Parathyroid adenoma (tissue), 2 donors: Measurements from ENCODE around the gene FSTL5.

Experiments used
- H2AFZ ChIP-seq: fragments of 300-600 bp; sonication (generic); one replicate; pipeline ENCODE4 v1.7.0; 2017; ENCODE audit warnings: antibody characterized with exemption, mild to moderate bottlenecking
- H3K27ac ChIP-seq: fragments of 300-600 bp; sonication (generic); one replicate; pipeline ENCODE4 v1.7.0; 2017
- H3K27me3 ChIP-seq: fragments of 300-600 bp; sonication (generic); one replicate; pipeline ENCODE4 v1.7.0; 2017; ENCODE audit warnings: low read length; ENCODE audit not compliant: control insufficient read depth, insufficient read depth
- H3K36me3 ChIP-seq: fragments of 300-600 bp; sonication (generic); one replicate; pipeline ENCODE4 v1.7.0; 2017; ENCODE audit warnings: low read length; ENCODE audit not compliant: control insufficient read depth, insufficient read depth
- H3K4me1 ChIP-seq: fragments of 300-600 bp; sonication (generic); one replicate; pipeline ENCODE4 v1.7.0; 2017; ENCODE audit warnings: control low read depth
- H3K4me2 ChIP-seq: fragments of 300-600 bp; sonication (generic); one replicate; pipeline ENCODE4 v1.7.0; 2017; ENCODE audit warnings: low read length
- H3K4me3 ChIP-seq: fragments of 300-600 bp; sonication (generic); one replicate; pipeline ENCODE4 v1.7.0; 2017; ENCODE audit warnings: low read depth, low read length
- H3K79me2 ChIP-seq: fragments of 300-600 bp; sonication (generic); one replicate; pipeline ENCODE4 v1.7.0; 2017; ENCODE audit warnings: control low read depth
- H3K9ac ChIP-seq: fragments of 300-600 bp; sonication (generic); one replicate; pipeline ENCODE4 v1.7.0; 2017; ENCODE audit warnings: mild to moderate bottlenecking
- H3K9me3 ChIP-seq: fragments of 300-600 bp; sonication (generic); one replicate; pipeline ENCODE4 v1.7.0; 2017; ENCODE audit warnings: low read length; ENCODE audit not compliant: control insufficient read depth
- CTCF ChIP-seq: fragments of 300-600 bp; sonication (generic); IDR thresholded peaks from one replicate; pipeline ENCODE4 v1.7.0; 2017; ENCODE audit warnings: antibody characterized with exemption, mild to moderate bottlenecking
- donor health status: primary hyperparathyroidism.

FSTL5 gene

GRCh38 chr4:161704653-161705052 lies 459.1 kb downstream of the FSTL5 start:
- Histone ChIP-seq H3K27me3 (no peaks in the 10 kb centered on the region), H3K4me1 (no peaks in the 10 kb centered on the region), H3K36me3 (no peaks in the 10 kb centered on the region), H2AFZ (no peak overlapping the region), H3K79me2 (no peaks in the 10 kb centered on the region), H3K27ac (no peak overlapping the region), H3K4me2 (no peak overlapping the region), H3K4me3 (no peak overlapping the region), H3K9me3 (no peaks in the 10 kb centered on the region), H3K9ac (no peak overlapping the region)
- no peak for TF ChIP-seq CTCF

- TF ChIP-seq CTCF, result no peak
- Histone ChIP-seq H3K4me1 (no peaks in the 10 kb centered on the region), H3K9ac (no peak overlapping the region)
These were observed 459.8 kb downstream of the FSTL5 start for GRCh38 chr4:161704040-161704439.

GRCh38 chr4:161702287-161702686 lies 461.5 kb downstream of the FSTL5 start:
- no peak overlapping the region for H3K9ac ChIP-seq
- no peak overlapping the region for H3K27ac ChIP-seq
- H3K4me2 ChIP-seq, result no peak overlapping the region
- H3K27me3 ChIP-seq, result no peaks in the 10 kb centered on the region
- no peaks in the 10 kb centered on the region for H3K4me1 ChIP-seq
- H2AFZ ChIP-seq, result no peak overlapping the region
- H3K4me3 ChIP-seq, result no peak overlapping the region
- H3K9me3 ChIP-seq, result no peaks in the 10 kb centered on the region
- no peaks in the 10 kb centered on the region for H3K79me2 ChIP-seq
- TF ChIP-seq CTCF, result no peak
- no peaks in the 10 kb centered on the region for H3K36me3 ChIP-seq

More at GRCh38 chr4:161704040-161704439, 459.8 kb downstream of the FSTL5 start:
- Histone ChIP-seq H3K79me2 (no peaks in the 10 kb centered on the region), H3K36me3 (no peaks in the 10 kb centered on the region), H3K27me3 (no peaks in the 10 kb centered on the region), H3K4me3 (no peak overlapping the region), H3K27ac (no peak overlapping the region), H2AFZ (no peak overlapping the region), H3K9me3 (no peaks in the 10 kb centered on the region), H3K4me2 (no peak overlapping the region)

GRCh38 chr4:161696944-161697343 lies 466.9 kb downstream of the FSTL5 start:
- no peak overlapping the region for H3K9ac ChIP-seq
- no peak overlapping the region for H3K4me2 ChIP-seq
- H3K79me2 ChIP-seq, result no peaks in the 10 kb centered on the region
- H2AFZ ChIP-seq, result no peak overlapping the region
- H3K4me1 ChIP-seq, result no peaks in the 10 kb centered on the region
- no peak overlapping the region for H3K27ac ChIP-seq
- no peak overlapping the region for H3K4me3 ChIP-seq
- no peaks in the 10 kb centered on the region for H3K9me3 ChIP-seq
- no peak for TF ChIP-seq CTCF
- no peaks in the 10 kb centered on the region for H3K27me3 ChIP-seq
- H3K36me3 ChIP-seq, result no peaks in the 10 kb centered on the region

GRCh38 chr4:161680146-161680545 lies 483.7 kb downstream of the FSTL5 start:
- H3K27me3 ChIP-seq, result no peaks in the 10 kb centered on the region
- no peaks in the 10 kb centered on the region for H3K36me3 ChIP-seq
- no peaks in the 10 kb centered on the region for H3K79me2 ChIP-seq
- no peak overlapping the region for H2AFZ ChIP-seq
- no peak overlapping the region for H3K27ac ChIP-seq
- H3K4me2 ChIP-seq, result no peak overlapping the region
- no peak for TF ChIP-seq CTCF
- no peaks in the 10 kb centered on the region for H3K9me3 ChIP-seq
- no peak overlapping the region for H3K9ac ChIP-seq
- H3K4me1 ChIP-seq, result no peaks in the 10 kb centered on the region
- H3K4me3 ChIP-seq, result no peak overlapping the region
